K562 (cell line): Measurements from ENCODE around the gene SKIC3. TPM values are rescaled to one million over a fixed set of nuclear protein-coding genes. Genes with fewer than 3 reads are reported as not detected.
A peak's percentile ranks its signal among the peaks of the same experiment; 100 is the strongest.

Experiments
- ATAC-seq: fragments of 200-7000 bp; cut with Tn5 transposase; 3 replicates; pipeline ENCODE4 v1.9.1; 2020; ENCODE audit warnings: moderate library complexity
- BruUV-seq: library from RNA; stranded (reverse); fragments of 400-500 nt; replicated peaks from 2 replicates; lab custom pipeline; 2021; lab: Mats Ljungman, UMichigan
- CTCF ChIA-PET: fragments of 300-600 bp; formaldehyde crosslinking; extraction: SDS; loops from one replicate; lab custom pipeline; 2021; ENCODE audit warnings: low intra/inter-chr PET ratio; lab: Yijun Ruan, JAX
- POLR2A ChIA-PET: fragments of 300-600, 350-650 bp; sonication (Branson Sonifier 250); formaldehyde crosslinking; extraction: SDS; loops from one replicate; lab custom pipeline; 2021; ENCODE audit warnings: antibody characterized with exemption, inconsistent platforms; lab: Yijun Ruan, JAX
- DNase-seq, 4 experiments: peaks; one replicate each; pipeline versions ENCODE4 v3.0.0 to v3.0.0-alpha.2; 2011 to 2018; ENCODE audit warnings: low spot score in 3 of 4, mixed read lengths in 3 of 4; ENCODE audit errors: extremely low read depth in 1 of 4
- FAIRE-seq: peaks from 2 replicates; lab custom pipeline; 2011; peaks lifted over from hg19 to GRCh38; lab: Jason Lieb, UNC
- H2AFZ ChIP-seq: 2 replicates; pipeline ENCODE4 v1.6.0; 2011; ENCODE audit warnings: low read depth, low read length, control low read depth, inconsistent platforms
- H3K27ac ChIP-seq: fragments of 200-600 bp; 3 replicates; pipeline ENCODE4 v1.8.0; 2011; ENCODE audit warnings: low read depth, mild to moderate bottlenecking, control low read depth, inconsistent platforms, low read length, moderate library complexity, mixed read lengths; ENCODE audit errors: extremely low read depth
- H3K27me3 ChIP-seq, 2 experiments: fragments of 300-600 bp in 1 of 2; 2 replicates in 1 of 2; 3 replicates in 1 of 2; pipeline versions ENCODE4 v1.6.0 to v1.8.0; 2011; ENCODE audit warnings: inconsistent platforms in 2 of 2, low read length in 2 of 2, mild to moderate bottlenecking in 1 of 2, mixed read lengths in 1 of 2, moderate library complexity in 1 of 2; ENCODE audit not compliant: control insufficient read depth in 2 of 2, insufficient read depth in 2 of 2
- H3K36me3 ChIP-seq: fragments of 300-600 bp; 3 replicates; pipeline ENCODE4 v1.8.0; 2011; ENCODE audit warnings: mild to moderate bottlenecking, low read length, inconsistent platforms; ENCODE audit not compliant: control insufficient read depth, insufficient read depth
- H3K4me1 ChIP-seq, 2 experiments: fragments of 200-600 bp in 1 of 2; replicated peaks in 1 of 2; 2 replicates in 1 of 2; 3 replicates in 1 of 2; pipeline versions ENCODE4 v1.5.1 to v1.8.0; 2011; ENCODE audit warnings: inconsistent platforms in 2 of 2, low read length in 2 of 2, mild to moderate bottlenecking in 1 of 2, mixed read lengths in 1 of 2, moderate library complexity in 1 of 2; ENCODE audit not compliant: control insufficient read depth in 2 of 2, insufficient read depth in 2 of 2
- H3K4me2 ChIP-seq: 2 replicates; pipeline ENCODE4 v1.6.1; 2011; ENCODE audit warnings: low read length, control low read depth, inconsistent platforms, mixed read lengths; ENCODE audit not compliant: insufficient read depth
- H3K4me3 ChIP-seq: fragments of 200-600 bp; sonication (generic), shearing (Covaris generic); 2 replicates; pipeline ENCODE4 v1.5.1; 2016; ENCODE audit warnings: control low read depth, inconsistent platforms
- H3K79me2 ChIP-seq: fragments of 200-600 bp; 3 replicates; pipeline ENCODE4 v1.8.0; 2011; ENCODE audit warnings: low read length, inconsistent platforms; ENCODE audit not compliant: control insufficient read depth, insufficient read depth
- H3K9ac ChIP-seq, 2 experiments: 2 replicates each; pipeline versions ENCODE4 v1.6.0 to v1.6.1; 2011; ENCODE audit warnings: low read depth in 2 of 2, low read length in 2 of 2, control low read depth in 1 of 2, inconsistent platforms in 1 of 2, mild to moderate bottlenecking in 1 of 2, mixed read lengths in 1 of 2; ENCODE audit not compliant: insufficient read depth in 1 of 2
- H3K9me1 ChIP-seq: one replicate; pipeline ENCODE4 v1.6.0; 2011; ENCODE audit warnings: inconsistent platforms, mild to moderate bottlenecking, low read length, moderate library complexity; ENCODE audit not compliant: control insufficient read depth, insufficient read depth
- H3K9me3 ChIP-seq: replicated peaks from 2 replicates; pipeline ENCODE4 v1.5.1; 2011; ENCODE audit warnings: low read depth, low read length, inconsistent platforms; ENCODE audit not compliant: control insufficient read depth, insufficient read depth
- H4K20me1 ChIP-seq: replicated peaks from 2 replicates; pipeline ENCODE4 v1.6.1; 2011; ENCODE audit warnings: low read length, inconsistent platforms, mixed read lengths; ENCODE audit not compliant: control insufficient read depth, insufficient read depth
- ADNP ChIP-seq: fragments of 200-800 bp; sonication (Bioruptor generic); IDR thresholded peaks from 2 replicates; pipeline ENCODE4 v1.6.1; 2016; ENCODE audit warnings: missing genetic modification characterization, missing compliant biosample characterization
- BRD4 ChIP-seq: fragments of 200-600 bp; sonication (generic); IDR thresholded peaks from 2 replicates; pipeline ENCODE4 v1.6.1; 2017; ENCODE audit warnings: inconsistent platforms
- HCFC1 ChIP-seq: IDR thresholded peaks from 2 replicates; pipeline ENCODE4 v1.6.1; 2012; ENCODE audit warnings: low read depth, low read length, improper control_type of control experiment
- L3MBTL2 ChIP-seq: fragments of 450-650 bp; IDR thresholded peaks from 2 replicates; pipeline ENCODE4 v1.6.1; 2016; ENCODE audit warnings: mild to moderate bottlenecking, moderate library complexity
- LARP7 ChIP-seq: fragments of 450-650 bp; IDR thresholded peaks from 2 replicates; pipeline ENCODE4 v1.6.1; 2016
- NR3C1 ChIP-seq: sonication (generic); formaldehyde crosslinking; IDR thresholded peaks from 2 replicates; pipeline ENCODE4 v1.8.1; 2022; ENCODE audit warnings: missing genetic modification reagents
- SIX5 ChIP-seq, 2 experiments: IDR thresholded peaks; 2 replicates each; pipeline ENCODE4 v1.6.1; 2011; ENCODE audit warnings: low read length in 2 of 2, borderline replicate concordance in 1 of 2, low read depth in 1 of 2, mild to moderate bottlenecking in 1 of 2, moderate library complexity in 1 of 2; ENCODE audit not compliant: insufficient read depth in 1 of 2
- TRIM24 ChIP-seq, 2 experiments: fragments of 450-650 bp; IDR thresholded peaks; 2 replicates each; pipeline ENCODE4 v1.6.1; 2016
- ZC3H11A ChIP-seq: IDR thresholded peaks from 2 replicates; pipeline ENCODE4 v1.6.1; 2012; ENCODE audit warnings: low read depth, low read length, improper control_type of control experiment
- ZNF224 ChIP-seq: sonication (generic); formaldehyde crosslinking; IDR thresholded peaks from 2 replicates; pipeline ENCODE4 v1.8.0; 2022; ENCODE audit warnings: mild to moderate bottlenecking, missing genetic modification reagents
- ZNF707 ChIP-seq: fragments of 250-450 bp; sonication (Bioruptor Pico); conservative IDR thresholded peaks from 2 replicates; pipeline ENCODE4 v1.8.0; 2022; ENCODE audit warnings: inconsistent platforms, mild to moderate bottlenecking, moderate library complexity
- ZZZ3 ChIP-seq: fragments of 450-650 bp; IDR thresholded peaks from 2 replicates; pipeline ENCODE4 v1.6.1; 2016; ENCODE audit warnings: antibody characterized with exemption, mild to moderate bottlenecking, moderate library complexity
- WGBS: fragments of 100-300 bp; shearing (Covaris generic); methylation state at CpG from one replicate; pipeline ENCODE4 v1.1.6; 2016; ENCODE audit warnings: low coverage, mixed read lengths; ENCODE audit not compliant: insufficient coverage; ENCODE audit errors: missing lambda C conversion rate; 5-methylcytosine and 5-hydroxymethylcytosine counted together
- in situ Hi-C: fragments of 300-500 bp; cut with MboI; formaldehyde crosslinking; loops from 4 replicates; pipeline ENCODE4 v1.15.0; 2018; ENCODE audit warnings: inconsistent platforms, mixed read lengths
- intact Hi-C: fragments of 100-400 bp; cut with micrococcal nuclease; formaldehyde crosslinking; loops from 2 replicates; pipeline ENCODE4 v1.14.2; 2022
- polyA plus RNA-seq, 8 experiments: library from polyadenylated mRNA; depleted of rRNA in 4 of 8; stranded (reverse) in 5 of 8; unstranded in 3 of 8; fragments of >200 nt; fragmentation: Nextera tagmentation in 2 of 8; fragmentation: Illumina TruSeq in 1 of 8; extraction: Ambion mirVana in 2 of 8; extraction: Trizol in 1 of 8; gene quantifications; 2 replicates each; pipeline versions ENCODE4 v1.2.1 to v1.2.3, GENCODE V29; 2011 to 2014; ENCODE audit warnings: inconsistent platforms in 1 of 8, missing spikeins in 1 of 8
- total RNA-seq, 7 experiments: library from RNA; depleted of rRNA in 6 of 7; stranded (reverse); fragments of >200 nt in 6 of 7; fragmentation: Illumina TruSeq in 2 of 7; extraction: Trizol in 2 of 7; gene quantifications; 2 replicates each; pipeline versions ENCODE4 v1.2.1 to v1.2.3, GENCODE V29; 2011 to 2021; ENCODE audit warnings: low replicate concordance in 1 of 7
- TF ChIP-seq, protein P1 (sequence below): sonication (generic); formaldehyde crosslinking; IDR thresholded peaks from 2 replicates; pipeline ENCODE4 v1.4.0; 2020; ENCODE audit warnings: mild to moderate bottlenecking, missing genetic modification reagents

The SKIC3 gene
- total and polyA plus RNA-seq, 9 of the 15 experiments (the other 6 are each of a cell fraction or from before 2014, with no cell fraction given), result 30.7 to 72.4 (median 44.1) TPM

DNA sequence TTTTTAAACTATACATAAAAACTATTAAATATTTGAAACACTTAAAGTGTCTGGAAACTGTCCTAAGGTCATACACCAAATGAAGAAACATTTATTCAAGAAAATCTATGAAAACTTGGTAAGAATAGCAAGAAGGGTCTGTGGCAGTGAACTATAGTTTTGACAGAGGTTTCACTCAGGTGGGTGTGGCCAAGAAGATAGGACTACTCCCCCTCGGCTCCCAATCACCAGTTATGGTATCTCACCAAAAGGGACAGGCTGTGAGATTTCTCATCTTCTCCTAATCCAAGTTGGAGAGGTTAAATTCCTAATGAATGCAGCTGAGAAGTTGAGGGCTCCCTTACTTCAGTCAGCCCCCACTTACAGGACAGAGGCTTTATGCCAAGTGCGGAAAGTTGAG lies 3.1 kb upstream of the SKIC3 start:
- Histone ChIP-seq H3K36me3 (peaks cover 3% of the 10 kb centered on the region; the same call in 2 of the 3 replicates), H3K9me3 (no peaks in the 10 kb centered on the region), H3K4me3 (no peak overlapping the region), H3K9ac (no peak overlapping the region), H3K9me1 (no peaks in the 10 kb centered on the region), H3K27ac (no peak overlapping the region), H3K4me1 (peaks cover 7 to 15% of the 10 kb centered on the region in 2 experiments; a peak in 4 of 5 replicates), H3K27me3 (no peaks in the 10 kb centered on the region), H3K79me2 (peaks cover 35% of the 10 kb centered on the region), H3K4me2 (no peak overlapping the region; the same call in 1 of the 2 replicates), H4K20me1 (no peaks in the 10 kb centered on the region), H2AFZ (no peak overlapping the region)
- CTCF ChIA-PET, result no interaction called here
- no peak for TF ChIP-seq HCFC1
- TF ChIP-seq L3MBTL2, result no peak
- no peak for TF ChIP-seq BRD4
- TF ChIP-seq ZZZ3, result no peak
- no peak for TF ChIP-seq ZC3H11A
- no peak for TF ChIP-seq NR3C1 (CRISPR knock-in tag)
- no peak for TF ChIP-seq SIX5 (IDR thresholded peaks at IDR 0.05; ENCODE audit: borderline replicate concordance in 1 of 2, insufficient read depth in 1 of 2, low read depth in 1 of 2, low read length in 2 of 2)
- no peak for TF ChIP-seq ZNF707 (CRISPR knock-in tag)
- TF ChIP-seq LARP7, result no peak
- TF ChIP-seq ADNP (tag), result no peak
- no peak for TF ChIP-seq TRIM24 (IDR thresholded peaks at IDR 0.05)
- no peak for TF ChIP-seq ZNF224 (CRISPR knock-in tag)
- TF ChIP-seq, protein P1, sequence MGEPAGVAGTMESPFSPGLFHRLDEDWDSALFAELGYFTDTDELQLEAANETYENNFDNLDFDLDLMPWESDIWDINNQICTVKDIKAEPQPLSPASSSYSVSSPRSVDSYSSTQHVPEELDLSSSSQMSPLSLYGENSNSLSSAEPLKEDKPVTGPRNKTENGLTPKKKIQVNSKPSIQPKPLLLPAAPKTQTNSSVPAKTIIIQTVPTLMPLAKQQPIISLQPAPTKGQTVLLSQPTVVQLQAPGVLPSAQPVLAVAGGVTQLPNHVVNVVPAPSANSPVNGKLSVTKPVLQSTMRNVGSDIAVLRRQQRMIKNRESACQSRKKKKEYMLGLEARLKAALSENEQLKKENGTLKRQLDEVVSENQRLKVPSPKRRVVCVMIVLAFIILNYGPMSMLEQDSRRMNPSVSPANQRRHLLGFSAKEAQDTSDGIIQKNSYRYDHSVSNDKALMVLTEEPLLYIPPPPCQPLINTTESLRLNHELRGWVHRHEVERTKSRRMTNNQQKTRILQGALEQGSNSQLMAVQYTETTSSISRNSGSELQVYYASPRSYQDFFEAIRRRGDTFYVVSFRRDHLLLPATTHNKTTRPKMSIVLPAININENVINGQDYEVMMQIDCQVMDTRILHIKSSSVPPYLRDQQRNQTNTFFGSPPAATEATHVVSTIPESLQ, result no peak
- BruUV-seq, result no TSS peak
- FAIRE-seq, result no peak
- peak; percentile 18 to 62 (median 28) for DNase-seq
- intact Hi-C loops (loop anchor here (10.0 kb wide), 2 partner anchors 167 to 287 kb away; no protein-coding TSS in a partner anchor), in situ Hi-C loops (no loop called here)
- ATAC-seq, result 0 out of 3 replicates have a peak, but pooled peaks have one; percentile 19
- POLR2A ChIA-PET, result interaction anchor here (0.7 to 1.3 kb wide), 2 partner anchors 14 to 178 kb away, joined by 3 read pairs; no protein-coding TSS in a partner anchor
- WGBS, result 45% methylated on average over 2 of the region's 2 CpGs
